ENCODE results near the gene ZNF319. TPM values are rescaled to one million over a fixed set of nuclear protein-coding genes. Genes with fewer than 3 reads are reported as not detected.

Gene ZNF319
- total and polyA plus RNA-seq, 2 experiments from 2014 or later: 1.7 to 10.0 TPM

GRCh38 chr16:58031016-58031800, 30.7 kb upstream of the ZNF319 start (continued):
- no peak for TF ChIP-seq EZH2phosphoT487 (IDR thresholded peaks at IDR 0.05; ENCODE audit: unreplicated experiment)
- no peak for TF ChIP-seq EZH2 (IDR thresholded peaks at IDR 0.05; ENCODE audit: low read depth, unreplicated experiment)
- TF ChIP-seq POLR2AphosphoS5 (IDR thresholded peaks at IDR 0.05; ENCODE audit: low read depth): no peak
- no peak for TF ChIP-seq ZNF462 (CRISPR knock-in tag; IDR thresholded peaks at IDR 0.05)

GRCh38 chr16:58030136-58030840, 29.8 kb upstream of the ZNF319 start:
- Histone ChIP-seq H3K36me3 (ENCODE audit: insufficient read depth) (no peaks in the 10 kb centered on the region), H3K4me2 (no peak overlapping the region), H3K9me2 (ENCODE audit: insufficient read depth) (no peaks in the 10 kb centered on the region), H3F3A (replicated peaks; ENCODE audit: low read depth) (0 out of 2 replicates have a peak, but pooled peaks cover 2% of the 10 kb centered on the region), H2AFZ (no peak overlapping the region), H3K4me1 (ENCODE audit: insufficient read depth) (peaks cover 25% of the 10 kb centered on the region), H4K20me1 (replicated peaks; ENCODE audit: insufficient read depth) (peaks cover 2% of the 10 kb centered on the region; the same call in 1 of the 2 replicates), H3K27ac (ENCODE audit: low read depth) (no peak overlapping the region), H3K79me2 (replicated peaks; ENCODE audit: insufficient read depth) (peaks cover 44% of the 10 kb centered on the region), H3K27me3 (ENCODE audit: insufficient read depth) (no peaks in the 10 kb centered on the region), H3K4me3 (no peak overlapping the region)
- no peak overlapping the region for H3K4me3 Mint-ChIP-seq
- DNase-seq (ENCODE audit: low spot score) (no peak), ATAC-seq (no peak)
- no peaks in the 10 kb centered on the region for H3K9me3 Mint-ChIP-seq
- peaks cover 9% of the 10 kb centered on the region; the same call in 2 of the 3 replicates for H3K36me3 Mint-ChIP-seq (ENCODE audit: low read depth)
- peaks cover 9% of the 10 kb centered on the region for H3K27me3 Mint-ChIP-seq (ENCODE audit: insufficient read depth, low read depth, poor library complexity)
- peaks cover 38% of the 10 kb centered on the region for H3K4me1 Mint-ChIP-seq
- H3K27ac Mint-ChIP-seq: no peak overlapping the region
- TF ChIP-seq ETS1 (IDR thresholded peaks at IDR 0.05): no peak
- no peak for TF ChIP-seq JUNB (IDR thresholded peaks at IDR 0.05; ENCODE audit: unreplicated experiment)
- no peak for TF ChIP-seq STAT1 (IDR thresholded peaks at IDR 0.05; ENCODE audit: unreplicated experiment)
- TF ChIP-seq REST (IDR thresholded peaks at IDR 0.05; ENCODE audit: unreplicated experiment): no peak
- TF ChIP-seq ZNF114 (CRISPR knock-in tag; IDR thresholded peaks at IDR 0.05): no peak
- TF ChIP-seq CREB1 (CRISPR knock-in tag; IDR thresholded peaks at IDR 0.05; ENCODE audit: low read depth): no peak
- TF ChIP-seq POLR2AphosphoS5 (IDR thresholded peaks at IDR 0.05; ENCODE audit: low read depth): no peak
- no peak for TF ChIP-seq ZNF331 (CRISPR knock-in tag; IDR thresholded peaks at IDR 0.05; ENCODE audit: low read depth)
- no peak for TF ChIP-seq NANOG (IDR thresholded peaks at IDR 0.05; ENCODE audit: borderline replicate concordance)
- TF ChIP-seq EZH2 (IDR thresholded peaks at IDR 0.05; ENCODE audit: low read depth, unreplicated experiment): no peak
